UCSD-AML1 (cell line): ENCODE data around the gene SBNO2.
A peak's percentile ranks its signal among the peaks of the same experiment; 100 is the strongest.

Source experiments
- DNase-seq: peaks from one replicate; lab custom pipeline; 2025; ENCODE audit not compliant: unreplicated experiment; lab: John Stamatoyannopoulos, UW

Gene SBNO2

GRCh38 chr19:1076951-1077350 lies 97.1 kb downstream of the SBNO2 start:
- peak; percentile 69 for DNase-seq

GRCh38 chr19:1076046-1076386 lies 98.1 kb downstream of the SBNO2 start:
- DNase-seq, result no peak

- DNase-seq, result peak; percentile 86
Measured at GRCh38 chr19:1074544-1075283, 99.4 kb downstream of the SBNO2 start.

- DNase-seq, result no peak
Measured at GRCh38 chr19:1073956-1074517, 100.0 kb downstream of the SBNO2 start.

- DNase-seq, result no peak
Measured at GRCh38 chr19:1073063-1073955, 100.8 kb downstream of the SBNO2 start.

GRCh38 chr19:1072371-1073015 lies 101.6 kb downstream of the SBNO2 start:
- DNase-seq, result no peak

GRCh38 chr19:1070931-1071791 lies 102.9 kb downstream of the SBNO2 start:
- no peak for DNase-seq

- no peak for DNase-seq
Measured at GRCh38 chr19:1070576-1070930, 103.5 kb downstream of the SBNO2 start.

- peak; percentile 90 for DNase-seq
Measured at GRCh38 chr19:1069009-1069779, 104.9 kb downstream of the SBNO2 start.

GRCh38 chr19:1068009-1069001 lies 105.8 kb downstream of the SBNO2 start:
- peak; percentile 66 for DNase-seq

- DNase-seq, result no peak
Measured at GRCh38 chr19:1067341-1067957, 106.6 kb downstream of the SBNO2 start.

GRCh38 chr19:1066748-1067340 lies 107.2 kb downstream of the SBNO2 start, which contains the start of gene ARHGAP45:
Gene ARHGAP45 (plus strand): TSS chr19:1067167. CDS start chr19:1067406, 239 bp downstream.
- DNase-seq, result peak; percentile 82

- DNase-seq, result peak; percentile 29
Measured at GRCh38 chr19:1066251-1066747, 107.8 kb downstream of the SBNO2 start.

GRCh38 chr19:1065606-1066109 lies 108.4 kb downstream of the SBNO2 start:
- no peak for DNase-seq

GRCh38 chr19:1064661-1065605 lies 109.1 kb downstream of the SBNO2 start:
- peak; percentile 67 for DNase-seq
